HG03045 (cell line): Measurements from ENCODE around the gene PVR.

Experiments
- ATAC-seq: cut with Tn5 transposase; IDR thresholded peaks from one replicate; pipeline ENCODE4 v1.9.1; 2021; ENCODE audit warnings: mild to moderate bottlenecking, moderate library complexity; ENCODE audit not compliant: unreplicated experiment

Gene PVR

GRCh38 chr19:44642377-44642776 is 1.3 kb upstream of the PVR start:
- no peak for ATAC-seq

GRCh38 chr19:44644402-44645016 is 799 bp downstream of the PVR start:
- ATAC-seq = no peak

GRCh38 chr19:44645407-44646048 is 1.8 kb downstream of the PVR start:
- no peak for ATAC-seq

- no peak for ATAC-seq
Observed at GRCh38 chr19:44646049-44646416, 2.3 kb downstream of the PVR start.

- no peak for ATAC-seq
Observed at GRCh38 chr19:44647144-44647543, 3.4 kb downstream of the PVR start.

- ATAC-seq = no peak
Observed at GRCh38 chr19:44648631-44649251, 5.0 kb downstream of the PVR start.

GRCh38 chr19:44649578-44650145 is 6.0 kb downstream of the PVR start:
- no peak for ATAC-seq

GRCh38 chr19:44653343-44653742 is 9.6 kb downstream of the PVR start:
- ATAC-seq = no peak

GRCh38 chr19:44653977-44654774 is 10.5 kb downstream of the PVR start:
- ATAC-seq = no peak

- ATAC-seq = no peak
Observed at GRCh38 chr19:44657211-44657921, 13.7 kb downstream of the PVR start.

- no peak for ATAC-seq
Observed at GRCh38 chr19:44658069-44658733, 14.5 kb downstream of the PVR start.

- ATAC-seq = no peak
Observed at GRCh38 chr19:44660081-44660480, 16.4 kb downstream of the PVR start.

GRCh38 chr19:44661205-44661604 is 17.5 kb downstream of the PVR start:
- no peak for ATAC-seq

- ATAC-seq = no peak
Observed at GRCh38 chr19:44661904-44662303, 18.2 kb downstream of the PVR start.

GRCh38 chr19:44662691-44663385 is 19.1 kb downstream of the PVR start:
- no peak for ATAC-seq

GRCh38 chr19:44663996-44664395 is 20.3 kb downstream of the PVR start:
- ATAC-seq = no peak

GRCh38 chr19:44664976-44665375 is 21.3 kb downstream of the PVR start:
- ATAC-seq = no peak

- ATAC-seq = no peak
Observed at GRCh38 chr19:44666852-44667556, 23.3 kb downstream of the PVR start.
